Esophagus muscularis mucosa (tissue), 4 donors: ENCODE results near the gene MPZL1.

ENCODE experiments used
- EP300 ChIP-seq: sonication (generic); formaldehyde crosslinking; IDR thresholded peaks from one replicate; pipeline ENCODE4 v1.6.1; 2017; ENCODE audit warnings: antibody characterized with exemption
- POLR2AphosphoS5 ChIP-seq, 2 donors: sonication (generic); formaldehyde crosslinking; IDR thresholded peaks; one replicate each; pipeline ENCODE4 v1.6.1; 2017; ENCODE audit warnings: antibody characterized with exemption in 2 of 2
- TF ChIP-seq, protein P1 (sequence below), 3 experiments: fragments of 200-600 bp in 2 of 3; fragments of 450-650 bp in 1 of 3; sonication (generic) in 2 of 3; IDR thresholded peaks; one replicate each; pipeline ENCODE4 v1.5.1; 2017 to 2019; ENCODE audit warnings: antibody characterized with exemption in 3 of 3, mild to moderate bottlenecking in 2 of 3, moderate library complexity in 1 of 3

DNA sequence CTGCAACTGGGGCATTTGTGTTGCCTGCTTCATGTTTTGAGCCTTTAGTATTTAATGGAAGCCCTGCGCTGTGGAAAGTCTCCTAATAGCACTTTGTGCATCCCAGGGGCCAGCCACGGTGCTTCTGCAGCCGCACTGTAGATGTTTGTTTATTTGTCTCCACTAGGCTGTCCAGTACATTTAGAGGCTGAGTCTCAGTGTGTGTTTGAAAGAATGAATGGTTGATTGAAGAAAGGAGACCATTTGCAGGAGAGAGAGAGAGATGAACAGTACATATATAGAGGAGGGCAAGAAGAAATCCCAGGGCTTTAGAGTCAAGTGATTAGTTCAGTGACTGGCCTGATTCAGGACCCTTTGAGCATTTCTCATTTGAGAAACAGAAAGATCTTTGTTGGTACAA lies 33.9 kb downstream of the MPZL1 start:
- TF ChIP-seq, protein P1, sequence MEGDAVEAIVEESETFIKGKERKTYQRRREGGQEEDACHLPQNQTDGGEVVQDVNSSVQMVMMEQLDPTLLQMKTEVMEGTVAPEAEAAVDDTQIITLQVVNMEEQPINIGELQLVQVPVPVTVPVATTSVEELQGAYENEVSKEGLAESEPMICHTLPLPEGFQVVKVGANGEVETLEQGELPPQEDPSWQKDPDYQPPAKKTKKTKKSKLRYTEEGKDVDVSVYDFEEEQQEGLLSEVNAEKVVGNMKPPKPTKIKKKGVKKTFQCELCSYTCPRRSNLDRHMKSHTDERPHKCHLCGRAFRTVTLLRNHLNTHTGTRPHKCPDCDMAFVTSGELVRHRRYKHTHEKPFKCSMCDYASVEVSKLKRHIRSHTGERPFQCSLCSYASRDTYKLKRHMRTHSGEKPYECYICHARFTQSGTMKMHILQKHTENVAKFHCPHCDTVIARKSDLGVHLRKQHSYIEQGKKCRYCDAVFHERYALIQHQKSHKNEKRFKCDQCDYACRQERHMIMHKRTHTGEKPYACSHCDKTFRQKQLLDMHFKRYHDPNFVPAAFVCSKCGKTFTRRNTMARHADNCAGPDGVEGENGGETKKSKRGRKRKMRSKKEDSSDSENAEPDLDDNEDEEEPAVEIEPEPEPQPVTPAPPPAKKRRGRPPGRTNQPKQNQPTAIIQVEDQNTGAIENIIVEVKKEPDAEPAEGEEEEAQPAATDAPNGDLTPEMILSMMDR (IDR thresholded peaks at IDR 0.05): no peak
- TF ChIP-seq EP300: no peak
- no peak for TF ChIP-seq POLR2AphosphoS5 (IDR thresholded peaks at IDR 0.05)
